HEK293T (cell line): ENCODE data around the gene GMDS.

Experiments used
- BHLHE40 ChIP-seq: fragments of 450-650 bp; IDR thresholded peaks from 2 replicates; pipeline ENCODE4 v1.6.1; 2016; ENCODE audit warnings: mild to moderate bottlenecking, moderate library complexity, borderline replicate concordance
- FOXA1 ChIP-seq: fragments of 450-650 bp; IDR thresholded peaks from 2 replicates; pipeline ENCODE4 v1.6.1; 2016; ENCODE audit warnings: mild to moderate bottlenecking
- NFRKB ChIP-seq: fragments of 450-650 bp; IDR thresholded peaks from 2 replicates; pipeline ENCODE4 v1.6.1; 2016; ENCODE audit warnings: mild to moderate bottlenecking, moderate library complexity
- PKNOX1 ChIP-seq: fragments of 450-650 bp; IDR thresholded peaks from 2 replicates; pipeline ENCODE4 v1.6.1; 2016
- ZNF384 ChIP-seq: fragments of 450-650 bp; IDR thresholded peaks from 2 replicates; pipeline ENCODE4 v1.6.1; 2016

GRCh38 chr6:2132916-2133315, 112.5 kb downstream of the GMDS start:
- TF ChIP-seq NFRKB (no peak), FOXA1 (no peak), PKNOX1 (no peak), ZNF384 (no peak), BHLHE40 (no peak)
